ENCODE data around the gene ASPHD2.

The ASPHD2 gene

DNA sequence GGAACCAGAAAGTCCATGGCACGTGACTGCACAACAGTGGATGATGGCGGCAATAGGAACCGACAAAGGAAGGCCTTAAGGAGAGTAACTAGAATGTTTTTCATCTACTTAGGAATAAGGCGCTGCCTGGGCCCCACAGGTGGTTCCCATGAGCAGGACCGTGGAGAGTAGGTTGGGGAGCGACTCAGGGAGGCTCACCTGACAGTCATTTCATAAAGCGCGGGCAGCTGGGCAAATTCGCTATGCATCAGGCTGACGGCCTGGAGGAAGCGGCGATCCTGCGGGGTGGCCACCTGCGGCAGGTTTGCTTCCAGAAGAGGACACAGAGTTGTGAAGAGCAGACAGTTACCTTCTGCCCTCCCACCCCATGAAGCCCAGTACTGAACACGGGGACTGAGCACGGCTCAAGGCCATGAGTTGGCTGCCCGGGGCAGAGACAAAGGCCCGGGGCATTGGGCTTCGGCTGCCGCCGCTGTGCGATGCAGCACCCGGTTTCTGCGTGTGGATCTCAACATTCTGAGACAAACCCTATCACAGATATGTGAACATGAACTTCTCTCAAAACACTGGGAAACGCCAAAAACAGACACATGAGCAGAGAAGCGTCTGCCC, 28.7 kb downstream of the ASPHD2 start:
- H3K27me3 ChIP-seq (ENCODE audit: low read depth, low read length), result no peaks in the 10 kb centered on the region
- no peak overlapping the region for H2AFZ ChIP-seq (ENCODE audit: low read depth, low read length)
- no peak overlapping the region for H3K4me2 ChIP-seq (ENCODE audit: low read length)
- peaks cover 8% of the 10 kb centered on the region; the same call in 1 of the 2 replicates for H4K20me1 ChIP-seq (ENCODE audit: insufficient read depth, low read length)
- peaks cover 45% of the 10 kb centered on the region for H3K36me3 ChIP-seq (replicated peaks; ENCODE audit: low read depth, low read length)
- H3K4me1 ChIP-seq (ENCODE audit: low read length), result no peaks in the 10 kb centered on the region
- H3K79me2 ChIP-seq (ENCODE audit: low read length), result no peaks in the 10 kb centered on the region
- H3K27ac ChIP-seq (ENCODE audit: low read length), result no peak overlapping the region
- no peak overlapping the region for H3K9ac ChIP-seq (ENCODE audit: low read length)
- no peaks in the 10 kb centered on the region for H3K9me3 ChIP-seq (ENCODE audit: insufficient read depth, low read length)
- H3K4me3 ChIP-seq (ENCODE audit: low read length), result no peak overlapping the region
- TF ChIP-seq EZH2phosphoT487 (IDR thresholded peaks at IDR 0.05; ENCODE audit: low read depth), result no peak
- TF ChIP-seq, protein P1, sequence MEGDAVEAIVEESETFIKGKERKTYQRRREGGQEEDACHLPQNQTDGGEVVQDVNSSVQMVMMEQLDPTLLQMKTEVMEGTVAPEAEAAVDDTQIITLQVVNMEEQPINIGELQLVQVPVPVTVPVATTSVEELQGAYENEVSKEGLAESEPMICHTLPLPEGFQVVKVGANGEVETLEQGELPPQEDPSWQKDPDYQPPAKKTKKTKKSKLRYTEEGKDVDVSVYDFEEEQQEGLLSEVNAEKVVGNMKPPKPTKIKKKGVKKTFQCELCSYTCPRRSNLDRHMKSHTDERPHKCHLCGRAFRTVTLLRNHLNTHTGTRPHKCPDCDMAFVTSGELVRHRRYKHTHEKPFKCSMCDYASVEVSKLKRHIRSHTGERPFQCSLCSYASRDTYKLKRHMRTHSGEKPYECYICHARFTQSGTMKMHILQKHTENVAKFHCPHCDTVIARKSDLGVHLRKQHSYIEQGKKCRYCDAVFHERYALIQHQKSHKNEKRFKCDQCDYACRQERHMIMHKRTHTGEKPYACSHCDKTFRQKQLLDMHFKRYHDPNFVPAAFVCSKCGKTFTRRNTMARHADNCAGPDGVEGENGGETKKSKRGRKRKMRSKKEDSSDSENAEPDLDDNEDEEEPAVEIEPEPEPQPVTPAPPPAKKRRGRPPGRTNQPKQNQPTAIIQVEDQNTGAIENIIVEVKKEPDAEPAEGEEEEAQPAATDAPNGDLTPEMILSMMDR (IDR thresholded peaks at IDR 0.05; ENCODE audit: low read depth, low read length), result no peak

DNA sequence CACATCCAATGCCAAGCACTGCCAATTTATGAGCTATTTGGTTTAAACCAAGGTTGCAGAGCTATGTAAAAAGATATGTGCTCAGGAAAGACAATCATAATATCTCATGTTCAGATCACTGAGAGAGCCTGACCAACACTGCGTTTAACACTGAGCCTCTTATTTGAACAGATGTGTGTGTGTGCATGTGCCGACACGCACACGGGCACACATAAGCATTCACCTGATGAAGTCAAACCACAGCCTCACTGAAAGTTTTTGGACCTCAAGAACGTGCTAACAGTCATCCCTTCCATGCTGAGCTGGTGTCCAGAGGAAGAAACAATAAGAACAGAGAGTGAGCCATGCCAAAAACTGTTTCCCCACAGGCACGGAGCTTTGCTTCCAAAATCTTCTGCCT, 31.1 kb downstream of the ASPHD2 start:
- Histone ChIP-seq H3K36me3 (replicated peaks; ENCODE audit: low read depth, low read length) (peaks cover 44% of the 10 kb centered on the region), H3K4me1 (ENCODE audit: low read length) (no peaks in the 10 kb centered on the region), H3K4me3 (ENCODE audit: low read length) (no peak overlapping the region), H3K27ac (ENCODE audit: low read length) (no peak overlapping the region), H3K9ac (ENCODE audit: low read length) (no peak overlapping the region), H2AFZ (ENCODE audit: low read depth, low read length) (no peak overlapping the region), H4K20me1 (ENCODE audit: insufficient read depth, low read length) (peaks cover 8% of the 10 kb centered on the region; the same call in 1 of the 2 replicates), H3K79me2 (ENCODE audit: low read length) (no peaks in the 10 kb centered on the region), H3K27me3 (ENCODE audit: low read depth, low read length) (no peaks in the 10 kb centered on the region), H3K9me3 (ENCODE audit: insufficient read depth, low read length) (no peaks in the 10 kb centered on the region), H3K4me2 (ENCODE audit: low read length) (no peak overlapping the region)
- TF ChIP-seq EZH2phosphoT487 (IDR thresholded peaks at IDR 0.05; ENCODE audit: low read depth), result no peak
- TF ChIP-seq, protein P1 (IDR thresholded peaks at IDR 0.05; ENCODE audit: low read depth, low read length), result no peak

DNA sequence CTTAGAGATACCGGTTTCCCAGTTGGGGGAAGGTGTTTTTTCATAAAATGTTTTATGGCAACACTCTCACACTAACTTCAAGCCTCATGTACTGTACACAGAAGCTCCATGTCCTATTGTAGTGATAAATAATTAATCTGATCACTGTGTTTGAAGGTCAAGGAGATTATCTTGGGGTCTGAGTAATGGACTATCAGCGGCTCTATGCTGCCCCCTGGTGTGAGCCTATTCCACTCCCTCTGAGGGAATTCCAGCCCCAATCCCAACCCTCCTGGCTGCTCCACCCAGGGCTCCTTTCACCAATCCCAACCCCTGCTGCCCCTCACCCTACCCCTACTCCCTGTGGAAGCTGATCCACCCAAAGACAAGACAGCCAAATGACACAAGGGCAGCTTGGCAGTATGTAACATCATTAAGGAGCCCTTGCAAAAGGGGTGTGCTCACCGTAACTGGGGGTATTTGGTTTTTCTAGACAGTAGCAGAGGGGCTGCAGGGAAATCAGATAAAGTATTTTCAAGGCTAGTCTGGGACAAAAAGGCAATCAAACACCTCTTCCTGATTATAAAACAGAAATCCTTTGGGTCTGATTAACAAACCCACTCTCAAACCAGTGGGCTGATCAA, 32.2 kb downstream of the ASPHD2 start:
- no peak for TF ChIP-seq EZH2phosphoT487 (IDR thresholded peaks at IDR 0.05; ENCODE audit: low read depth)
- TF ChIP-seq, protein P1 (IDR thresholded peaks at IDR 0.05; ENCODE audit: low read depth, low read length), result peak; percentile 98
- Histone ChIP-seq H4K20me1 (ENCODE audit: insufficient read depth, low read length) (peaks cover 8% of the 10 kb centered on the region; the same call in 1 of the 2 replicates), H3K4me3 (ENCODE audit: low read length) (no peak overlapping the region), H3K4me1 (ENCODE audit: low read length) (no peaks in the 10 kb centered on the region; the same call in 1 of the 2 replicates), H3K9me3 (ENCODE audit: insufficient read depth, low read length) (no peaks in the 10 kb centered on the region), H3K36me3 (replicated peaks; ENCODE audit: low read depth, low read length) (peaks cover 50% of the 10 kb centered on the region), H3K4me2 (ENCODE audit: low read length) (no peak overlapping the region), H3K79me2 (ENCODE audit: low read length) (no peaks in the 10 kb centered on the region), H3K27ac (ENCODE audit: low read length) (no peak overlapping the region), H3K27me3 (ENCODE audit: low read depth, low read length) (no peaks in the 10 kb centered on the region), H2AFZ (ENCODE audit: low read depth, low read length) (no peak overlapping the region), H3K9ac (ENCODE audit: low read length) (no peak overlapping the region)

DNA sequence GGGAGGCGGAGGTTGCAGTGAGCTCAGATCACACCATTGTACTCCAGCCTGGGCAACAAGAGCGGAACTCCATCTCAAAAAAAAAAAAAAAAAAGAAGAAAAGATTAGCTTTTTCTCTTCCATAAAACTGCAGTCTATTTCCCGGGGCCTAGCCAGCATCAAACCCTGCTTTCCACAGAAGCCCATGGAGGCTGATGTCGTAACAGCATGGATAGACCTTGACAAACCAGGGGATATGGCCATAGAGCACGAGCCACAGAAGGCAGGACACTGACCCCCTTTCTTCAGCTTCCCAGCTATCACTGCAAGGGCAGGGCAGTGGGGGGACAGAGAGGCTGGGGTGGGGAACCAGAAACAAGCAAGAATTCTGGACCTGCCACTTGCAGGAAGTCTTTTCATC, 33.0 kb downstream of the ASPHD2 start:
- no peak overlapping the region for H2AFZ ChIP-seq (ENCODE audit: low read depth, low read length)
- H3K27me3 ChIP-seq (ENCODE audit: low read depth, low read length), result no peaks in the 10 kb centered on the region
- no peak for TF ChIP-seq EZH2phosphoT487 (IDR thresholded peaks at IDR 0.05; ENCODE audit: low read depth)
- TF ChIP-seq, protein P1 (IDR thresholded peaks at IDR 0.05; ENCODE audit: low read depth, low read length), result no peak
- peaks cover 50% of the 10 kb centered on the region for H3K36me3 ChIP-seq (replicated peaks; ENCODE audit: low read depth, low read length)
- peaks cover 6% of the 10 kb centered on the region for H3K4me1 ChIP-seq (ENCODE audit: low read length)
- no peaks in the 10 kb centered on the region for H3K9me3 ChIP-seq (ENCODE audit: insufficient read depth, low read length)
- H3K79me2 ChIP-seq (ENCODE audit: low read length), result no peaks in the 10 kb centered on the region
- no peak overlapping the region for H3K27ac ChIP-seq (ENCODE audit: low read length)
- H3K4me2 ChIP-seq (ENCODE audit: low read length), result no peak overlapping the region
- H3K9ac ChIP-seq (ENCODE audit: low read length), result no peak overlapping the region
- H3K4me3 ChIP-seq (ENCODE audit: low read length), result no peak overlapping the region
- peaks cover 8% of the 10 kb centered on the region; the same call in 1 of the 2 replicates for H4K20me1 ChIP-seq (ENCODE audit: insufficient read depth, low read length)

Measured in OCI-LY3 (cell line).